GM23338 (cell line): ENCODE data around the gene TRIM39. TPM values are rescaled to one million over a fixed set of nuclear protein-coding genes. Genes with fewer than 3 reads are reported as not detected.

ENCODE experiments used
- ATAC-seq: fragments of 200-7000 bp; cut with Tn5 transposase; 3 replicates; pipeline ENCODE4 v1.9.1; 2020
- DNase-seq: peaks from one replicate; pipeline ENCODE4 v3.0.0-alpha.2; 2015; ENCODE audit warnings: low spot score
- H2AFZ ChIP-seq: fragments of 200-600 bp; sonication (generic); 2 replicates; pipeline ENCODE4 v1.8.0; 2016; ENCODE audit warnings: antibody characterized with exemption, mild to moderate bottlenecking, moderate library complexity
- H3F3A ChIP-seq: fragments of 200-600 bp; sonication (generic); replicated peaks from 2 replicates; pipeline ENCODE4 v1.8.0; 2017; ENCODE audit warnings: antibody characterized with exemption, mixed run types, low read depth
- H3K27ac ChIP-seq: fragments of 200-600 bp; sonication (generic); 2 replicates; pipeline ENCODE4 v1.6.1; 2016; ENCODE audit warnings: low read depth
- H3K27me3 ChIP-seq: fragments of 200-600 bp; sonication (generic); 2 replicates; pipeline ENCODE4 v1.8.0; 2016; ENCODE audit warnings: mild to moderate bottlenecking, mixed run types, moderate library complexity; ENCODE audit not compliant: insufficient read depth
- H3K36me3 ChIP-seq: fragments of 200-600 bp; sonication (generic); 2 replicates; pipeline ENCODE4 v1.8.0; 2016; ENCODE audit warnings: mild to moderate bottlenecking; ENCODE audit not compliant: insufficient read depth
- H3K4me1 ChIP-seq: fragments of 200-600 bp; sonication (generic); 2 replicates; pipeline ENCODE4 v1.8.0; 2016; ENCODE audit warnings: mild to moderate bottlenecking, moderate library complexity; ENCODE audit not compliant: insufficient read depth
- H3K4me2 ChIP-seq: fragments of 200-600 bp; sonication (generic); 2 replicates; pipeline ENCODE4 v1.7.1; 2017; ENCODE audit warnings: mixed run types
- H3K4me3 ChIP-seq: fragments of 200-600 bp; sonication (generic); 2 replicates; pipeline ENCODE4 v1.6.1; 2016; ENCODE audit warnings: mixed run types
- H3K79me2 ChIP-seq: fragments of 200-600 bp; sonication (generic); replicated peaks from 2 replicates; pipeline ENCODE4 v1.8.0; 2017; ENCODE audit warnings: mild to moderate bottlenecking; ENCODE audit not compliant: insufficient read depth
- H3K9me2 ChIP-seq: fragments of 200-600 bp; sonication (generic); 2 replicates; pipeline ENCODE4 v1.8.0; 2017; ENCODE audit not compliant: insufficient read depth
- H4K20me1 ChIP-seq: fragments of 200-600 bp; sonication (generic); replicated peaks from 2 replicates; pipeline ENCODE4 v1.8.0; 2017; ENCODE audit warnings: mild to moderate bottlenecking; ENCODE audit not compliant: insufficient read depth
- H3K27ac Mint-ChIP-seq: 2 replicates; pipeline ENCODE4 v1.8.0; 2020; ENCODE audit warnings: inconsistent platforms, mild to moderate bottlenecking, moderate library complexity, mixed read lengths
- H3K27me3 Mint-ChIP-seq: 3 replicates; pipeline ENCODE4 v1.8.0; 2022; ENCODE audit warnings: low read depth, mild to moderate bottlenecking, moderate library complexity, mixed read lengths, inconsistent platforms; ENCODE audit not compliant: insufficient read depth, poor library complexity
- H3K36me3 Mint-ChIP-seq: 3 replicates; pipeline ENCODE4 v1.8.0; 2021; ENCODE audit warnings: low read depth, mild to moderate bottlenecking, inconsistent platforms, moderate library complexity, mixed read lengths
- H3K4me1 Mint-ChIP-seq: 3 replicates; pipeline ENCODE4 v1.8.0; 2020; ENCODE audit warnings: mild to moderate bottlenecking, inconsistent platforms, mixed read lengths
- H3K4me3 Mint-ChIP-seq: 3 replicates; pipeline ENCODE4 v1.8.0; 2021; ENCODE audit warnings: moderate library complexity, mild to moderate bottlenecking, inconsistent platforms, mixed read lengths
- H3K9me3 Mint-ChIP-seq: 3 replicates; pipeline ENCODE4 v1.8.0; 2020; ENCODE audit warnings: moderate library complexity, mild to moderate bottlenecking, inconsistent platforms, mixed read lengths
- CREB1 ChIP-seq: fragments of 250-450 bp; sonication (Bioruptor Pico); IDR thresholded peaks from 2 replicates; pipeline ENCODE4 v1.5.0; 2020; ENCODE audit warnings: low read depth, mild to moderate bottlenecking, moderate library complexity
- CTCF ChIP-seq, 2 experiments: fragments of 200-600 bp in 1 of 2; sonication (generic) in 1 of 2; conservative IDR thresholded peaks; 2 replicates each; pipeline versions ENCODE4 v1.5.1 to v1.6.1; 2016 to 2017; ENCODE audit warnings: antibody characterized with exemption in 2 of 2, low read depth in 2 of 2, mild to moderate bottlenecking in 2 of 2, moderate library complexity in 1 of 2
- ETS1 ChIP-seq: IDR thresholded peaks from 2 replicates; pipeline ENCODE4 v1.6.1; 2016; ENCODE audit warnings: antibody characterized with exemption
- EZH2 ChIP-seq: fragments of 200-600 bp; sonication (generic); IDR thresholded peaks from one replicate; pipeline ENCODE4 v1.8.0; 2017; ENCODE audit warnings: antibody characterized with exemption, mild to moderate bottlenecking, low read depth; ENCODE audit not compliant: unreplicated experiment
- EZH2phosphoT487 ChIP-seq: fragments of 200-600 bp; sonication (generic); IDR thresholded peaks from one replicate; pipeline ENCODE4 v1.8.1; 2018; ENCODE audit warnings: antibody characterized with exemption; ENCODE audit not compliant: unreplicated experiment
- JUNB ChIP-seq: IDR thresholded peaks from one replicate; pipeline ENCODE4 v1.6.1; 2016; ENCODE audit warnings: antibody characterized with exemption; ENCODE audit not compliant: unreplicated experiment
- NANOG ChIP-seq: IDR thresholded peaks from 2 replicates; pipeline ENCODE4 v1.6.1; 2016; ENCODE audit warnings: antibody characterized with exemption, borderline replicate concordance
- POLR2AphosphoS5 ChIP-seq: IDR thresholded peaks from 2 replicates; pipeline ENCODE4 v1.6.1; 2016; ENCODE audit warnings: antibody characterized with exemption, low read depth
- REST ChIP-seq: IDR thresholded peaks from one replicate; pipeline ENCODE4 v1.6.1; 2018; ENCODE audit warnings: antibody characterized with exemption; ENCODE audit not compliant: unreplicated experiment
- STAT1 ChIP-seq: IDR thresholded peaks from one replicate; pipeline ENCODE4 v1.6.1; 2016; ENCODE audit warnings: antibody characterized with exemption; ENCODE audit not compliant: unreplicated experiment
- ZNF114 ChIP-seq: fragments of 250-450 bp; sonication (Bioruptor Pico); IDR thresholded peaks from 2 replicates; pipeline ENCODE4 v1.5.0; 2020; ENCODE audit warnings: mild to moderate bottlenecking, moderate library complexity
- polyA plus RNA-seq: library from polyadenylated mRNA; unstranded; fragments of >200 nt; fragmentation: Nextera tagmentation; extraction: Ambion mirVana; gene quantifications from 2 replicates; pipeline ENCODE4 v1.2.1, GENCODE V29; 2016
- total RNA-seq: library from RNA; depleted of rRNA; stranded (reverse); fragments of >200 nt; shearing (Covaris generic); gene quantifications from 2 replicates; pipeline ENCODE4 v1.2.3, GENCODE V29; 2014

The TRIM39 gene
- total and polyA plus RNA-seq, 2 experiments from 2014 or later: 5.4 to 19.2 TPM

DNA sequence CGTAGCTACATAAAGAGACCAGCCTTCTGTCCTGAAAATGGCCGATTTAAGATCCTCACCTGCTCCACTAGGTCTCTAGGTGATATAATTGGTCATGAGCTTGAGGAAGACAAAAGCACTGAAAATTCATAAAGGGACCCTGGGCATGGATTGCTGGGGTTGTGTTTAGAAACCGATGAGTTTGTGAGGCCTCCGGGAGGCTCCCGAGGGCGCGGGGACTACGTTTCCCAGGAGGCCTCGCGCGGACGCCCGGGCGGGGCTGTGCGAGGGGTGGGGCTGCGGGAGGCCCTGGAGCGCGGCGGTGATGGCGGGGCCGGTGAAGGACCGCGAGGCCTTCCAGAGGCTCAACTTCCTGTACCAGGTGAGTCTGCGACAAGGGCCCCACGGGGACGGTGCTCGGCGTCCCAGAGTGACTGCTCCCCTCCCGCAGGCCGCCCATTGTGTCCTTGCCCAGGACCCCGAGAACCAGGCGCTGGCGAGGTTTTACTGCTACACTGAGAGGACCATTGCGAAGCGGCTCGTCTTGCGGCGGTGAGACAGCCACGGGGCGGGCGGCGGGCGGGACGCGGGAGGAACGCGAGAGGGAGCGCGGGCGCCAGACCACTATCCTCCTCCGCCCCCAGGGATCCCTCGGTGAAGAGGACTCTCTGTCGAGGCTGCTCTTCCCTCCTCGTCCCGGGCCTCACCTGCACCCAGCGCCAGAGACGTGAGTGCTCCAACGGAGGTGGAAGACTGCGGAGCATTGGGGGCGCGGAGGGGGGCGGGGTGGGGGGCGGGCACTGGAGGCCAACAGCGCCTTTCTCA is 18.3 kb downstream of the TRIM39 start, which contains the start of gene RPP21 (continued):
- peak; percentile 85 for TF ChIP-seq POLR2AphosphoS5

GRCh38 chr6:30345852-30346251 is 19.1 kb downstream of the TRIM39 start:
- 0 out of 2 replicates have a peak, but pooled peaks cover 4% of the 10 kb centered on the region for H3K79me2 ChIP-seq
- no peak for DNase-seq
- peak overlapping the region; percentile 94 for H3K4me3 ChIP-seq
- H3K27me3 ChIP-seq: no peaks in the 10 kb centered on the region
- peaks cover 8% of the 10 kb centered on the region for H3K4me1 Mint-ChIP-seq
- no peaks in the 10 kb centered on the region for H3F3A ChIP-seq
- H3K36me3 ChIP-seq: peaks cover 10% of the 10 kb centered on the region; the same call in 1 of the 2 replicates
- peak overlapping the region; percentile 25; the same call in 1 of the 2 replicates for H2AFZ ChIP-seq
- H3K4me2 ChIP-seq: peak overlapping the region; percentile 73
- H3K27ac Mint-ChIP-seq: 0 out of 2 replicates have a peak overlapping the region, but pooled peaks have one; percentile 60
- no peaks in the 10 kb centered on the region for H3K9me3 Mint-ChIP-seq
- H3K9me2 ChIP-seq: no peaks in the 10 kb centered on the region
- peak overlapping the region; percentile 86 for H3K4me3 Mint-ChIP-seq
- no peaks in the 10 kb centered on the region for H3K4me1 ChIP-seq
- peak overlapping the region; percentile 4; the same call in 1 of the 2 replicates for H3K27ac ChIP-seq
- no peak for ATAC-seq
- 0 out of 2 replicates have a peak, but pooled peaks cover 8% of the 10 kb centered on the region for H4K20me1 ChIP-seq
- peaks cover 32% of the 10 kb centered on the region for H3K36me3 Mint-ChIP-seq
- peaks cover 5% of the 10 kb centered on the region for H3K27me3 Mint-ChIP-seq
- no peak for TF ChIP-seq CREB1 (CRISPR knock-in tag)
- no peak for TF ChIP-seq ETS1
- TF ChIP-seq JUNB: no peak
- no peak for TF ChIP-seq NANOG
- no peak for TF ChIP-seq POLR2AphosphoS5
- no peak for TF ChIP-seq CTCF (conservative IDR thresholded peaks at IDR 0.05; ENCODE audit: low read depth in 2 of 2)
- no peak for TF ChIP-seq REST
- no peak for TF ChIP-seq EZH2phosphoT487
- TF ChIP-seq STAT1: no peak
- no peak for TF ChIP-seq EZH2
- no peak for TF ChIP-seq ZNF114 (CRISPR knock-in tag)
